ENCODE results near the gene MYO1E. TPM values are rescaled to one million over a fixed set of nuclear protein-coding genes. Genes with fewer than 3 reads are reported as not detected.

Gene MYO1E
- total RNA-seq, 1 donor from 2014 or later: 403 TPM

- no peak for DNase-seq (ENCODE audit: low read depth)
- H3K4me3 ChIP-seq (ENCODE audit: low read depth, low read length): no peak overlapping the region
Observed at GRCh38 chr15:59124261-59124660, 248.4 kb downstream of the MYO1E start.

GRCh38 chr15:59120937-59121336 is 251.7 kb downstream of the MYO1E start:
- no peak for DNase-seq (ENCODE audit: low read depth)
- no peak for TF ChIP-seq CTCF (conservative IDR thresholded peaks at IDR 0.05; ENCODE audit: low read depth, low read length)

More at GRCh38 chr15:59124261-59124660, 248.4 kb downstream of the MYO1E start:
- no peak for TF ChIP-seq CTCF (conservative IDR thresholded peaks at IDR 0.05; ENCODE audit: low read depth, low read length)

GRCh38 chr15:59119625-59120024 is 253.0 kb downstream of the MYO1E start:
- no peak overlapping the region for H3K4me3 ChIP-seq (ENCODE audit: low read depth, low read length)
- TF ChIP-seq CTCF (conservative IDR thresholded peaks at IDR 0.05; ENCODE audit: low read depth, low read length): no peak
- DNase-seq (ENCODE audit: low read depth): no peak

More at GRCh38 chr15:59120937-59121336, 251.7 kb downstream of the MYO1E start:
- H3K4me3 ChIP-seq (ENCODE audit: low read depth, low read length): no peak overlapping the region

- no peak for TF ChIP-seq CTCF (conservative IDR thresholded peaks at IDR 0.05; ENCODE audit: low read depth, low read length)
- no peak for DNase-seq (ENCODE audit: low read depth)
- no peak overlapping the region for H3K4me3 ChIP-seq (ENCODE audit: low read depth, low read length)
Observed at GRCh38 chr15:59116771-59117170, 255.9 kb downstream of the MYO1E start.

- no peak for TF ChIP-seq CTCF (conservative IDR thresholded peaks at IDR 0.05; ENCODE audit: low read depth, low read length)
- no peak for DNase-seq (ENCODE audit: low read depth)
Observed at GRCh38 chr15:59116141-59116540, 256.5 kb downstream of the MYO1E start.

GRCh38 chr15:59115047-59115446 is 257.6 kb downstream of the MYO1E start:
- DNase-seq (ENCODE audit: low read depth): no peak
- H3K4me3 ChIP-seq (ENCODE audit: low read depth, low read length): no peak overlapping the region
- no peak for TF ChIP-seq CTCF (conservative IDR thresholded peaks at IDR 0.05; ENCODE audit: low read depth, low read length)

More at GRCh38 chr15:59116141-59116540, 256.5 kb downstream of the MYO1E start:
- no peak overlapping the region for H3K4me3 ChIP-seq (ENCODE audit: low read depth, low read length)

- H3K4me3 ChIP-seq (ENCODE audit: low read depth, low read length): no peak overlapping the region
- TF ChIP-seq CTCF (conservative IDR thresholded peaks at IDR 0.05; ENCODE audit: low read depth, low read length): no peak
- no peak for DNase-seq (ENCODE audit: low read depth)
Observed at GRCh38 chr15:59111251-59111650, 261.4 kb downstream of the MYO1E start.

Data from epithelial cell of proximal tubule (primary cell).